H1 (cell line): ENCODE results near the gene IL1RL1. TPM values are rescaled to one million over a fixed set of nuclear protein-coding genes. Genes with fewer than 3 reads are reported as not detected.

Experiments
- CTCF ChIA-PET: fragments of 300-600 bp; sonication (Branson Sonifier 250); formaldehyde crosslinking; loops from one replicate; lab custom pipeline; 2021; ENCODE audit not compliant: partially characterized antibody; lab: Charles Lee
- POLR2A ChIA-PET: fragments of 300-600 bp; sonication (Branson Sonifier 250); formaldehyde crosslinking; loops from one replicate; lab custom pipeline; 2021; ENCODE audit warnings: inconsistent platforms; ENCODE audit not compliant: partially characterized antibody; lab: Charles Lee
- DNase-seq, 2 experiments: peaks; one replicate each; pipeline versions ENCODE4 v3.0.0 to v3.0.0-alpha.2; 2010 to 2022; ENCODE audit warnings: low spot score in 2 of 2, low read depth in 1 of 2, mixed read lengths in 1 of 2
- FAIRE-seq: peaks from 2 replicates; lab custom pipeline; 2011; peaks lifted over from hg19 to GRCh38; lab: Jason Lieb, UNC
- H2AFZ ChIP-seq: 2 replicates; pipeline ENCODE4 v1.8.1; 2012; ENCODE audit warnings: low read length, inconsistent platforms
- H2AK5ac ChIP-seq: 2 replicates; pipeline ENCODE4 v1.6.1; 2013; ENCODE audit warnings: low read depth, low read length
- H2BK120ac ChIP-seq: replicated peaks from 2 replicates; pipeline ENCODE3; 2013; ENCODE audit warnings: low read depth, low read length, inconsistent platforms
- H2BK12ac ChIP-seq: 2 replicates; pipeline ENCODE4 v1.6.1; 2013; ENCODE audit warnings: low read depth, low read length
- H2BK15ac ChIP-seq: 2 replicates; pipeline ENCODE4 v1.6.1; 2013; ENCODE audit warnings: low read length
- H2BK20ac ChIP-seq: 2 replicates; pipeline ENCODE4 v1.6.1; 2013; ENCODE audit warnings: low read length
- H2BK5ac ChIP-seq: 2 replicates; pipeline ENCODE4 v1.6.1; 2013; ENCODE audit warnings: low read depth, low read length
- H3K14ac ChIP-seq: 2 replicates; pipeline ENCODE4 v1.6.1; 2013; ENCODE audit warnings: inconsistent platforms; ENCODE audit not compliant: insufficient read length
- H3K18ac ChIP-seq: 2 replicates; pipeline ENCODE4 v1.6.1; 2013; ENCODE audit warnings: low read length; ENCODE audit errors: extremely low read depth
- H3K23ac ChIP-seq: 2 replicates; pipeline ENCODE4 v1.6.1; 2013; ENCODE audit warnings: inconsistent platforms; ENCODE audit not compliant: insufficient read length
- H3K23me2 ChIP-seq: 2 replicates; pipeline ENCODE4 v1.6.1; 2013; ENCODE audit warnings: low read depth, low read length
- H3K27ac ChIP-seq: 2 replicates; pipeline ENCODE4 v1.6.1; 2011; ENCODE audit warnings: low read depth, low read length, inconsistent platforms
- H3K27me3 ChIP-seq, 4 experiments: replicated peaks in 1 of 4; 1 replicate in 1 of 4; 2 replicates in 3 of 4; pipeline versions ENCODE4 v1.6.1 to v1.8.1; 2011 to 2013; ENCODE audit warnings: low read length in 3 of 4, mild to moderate bottlenecking in 3 of 4, inconsistent platforms in 2 of 4, mixed read lengths in 2 of 4, moderate library complexity in 1 of 4; ENCODE audit not compliant: control insufficient read depth in 3 of 4, insufficient read depth in 3 of 4; ENCODE audit errors: extremely low read depth in 1 of 4
- H3K36me3 ChIP-seq, 4 experiments: 2 replicates each; pipeline versions ENCODE4 v1.6.1 to v1.8.1; 2011 to 2013; ENCODE audit warnings: mild to moderate bottlenecking in 4 of 4, low read length in 3 of 4, moderate library complexity in 2 of 4, control low read depth in 1 of 4, inconsistent platforms in 1 of 4; ENCODE audit not compliant: insufficient read depth in 4 of 4, control insufficient read depth in 2 of 4
- H3K4ac ChIP-seq: replicated peaks from 2 replicates; pipeline ENCODE3; 2013; ENCODE audit warnings: low read length, low read depth, mixed read lengths, inconsistent platforms; ENCODE audit not compliant: insufficient read length
- H3K4me1 ChIP-seq, 4 experiments: replicated peaks in 1 of 4; 1 replicate in 1 of 4; 2 replicates in 3 of 4; pipeline versions ENCODE4 v1.6.1 to v1.8.1; 2011 to 2013; ENCODE audit warnings: low read length in 3 of 4, inconsistent platforms in 2 of 4, mixed read lengths in 1 of 4; ENCODE audit not compliant: insufficient read depth in 4 of 4, control insufficient read depth in 3 of 4
- H3K4me2 ChIP-seq, 2 experiments: 2 replicates each; pipeline versions ENCODE4 v1.6.1 to v1.8.1; 2011 to 2013; ENCODE audit warnings: low read depth in 2 of 2, low read length in 2 of 2, control low read depth in 1 of 2, inconsistent platforms in 1 of 2, mild to moderate bottlenecking in 1 of 2; ENCODE audit not compliant: insufficient read depth in 1 of 2
- H3K4me3 ChIP-seq, 4 experiments: fragments of 200-600, 300-600 bp in 1 of 4; sonication (generic), shearing (Covaris generic), sonication (Bioruptor Twin) in 1 of 4; 2 replicates each; pipeline versions ENCODE4 v1.5.1 to v1.8.1; 2011 to 2016; ENCODE audit warnings: low read length in 4 of 4, low read depth in 3 of 4, control low read depth in 2 of 4, inconsistent platforms in 2 of 4, mild to moderate bottlenecking in 2 of 4, mixed read lengths in 1 of 4, moderate library complexity in 1 of 4; ENCODE audit not compliant: insufficient read depth in 2 of 4; ENCODE audit errors: extremely low read depth in 1 of 4
- H3K56ac ChIP-seq: replicated peaks from 2 replicates; pipeline ENCODE3; 2013; ENCODE audit warnings: low read depth, mild to moderate bottlenecking, mixed read lengths, low read length, inconsistent platforms; ENCODE audit not compliant: insufficient read length
- H3K79me1 ChIP-seq: 2 replicates; pipeline ENCODE4 v1.6.1; 2013; ENCODE audit warnings: low read depth, low read length, control low read depth
- H3K79me2 ChIP-seq, 2 experiments: 2 replicates each; pipeline versions ENCODE4 v1.6.1 to v1.8.1; 2012 to 2013; ENCODE audit warnings: low read length in 2 of 2, mild to moderate bottlenecking in 2 of 2, inconsistent platforms in 1 of 2; ENCODE audit not compliant: insufficient read depth in 2 of 2, control insufficient read depth in 1 of 2
- H3K9ac ChIP-seq, 4 experiments: replicated peaks in 1 of 4; 1 replicate in 1 of 4; 2 replicates in 3 of 4; pipeline versions ENCODE4 v1.6.1 to v1.8.1; 2011 to 2013; ENCODE audit warnings: low read depth in 3 of 4, low read length in 3 of 4, control low read depth in 2 of 4, mild to moderate bottlenecking in 2 of 4, moderate library complexity in 2 of 4, inconsistent platforms in 1 of 4; ENCODE audit errors: extremely low read depth in 1 of 4
- H3K9me3 ChIP-seq, 2 experiments: 2 replicates each; pipeline versions ENCODE4 v1.6.1 to v1.8.1; 2012 to 2013; ENCODE audit warnings: mild to moderate bottlenecking in 2 of 2, moderate library complexity in 2 of 2, control low read depth in 1 of 2, inconsistent platforms in 1 of 2, low read depth in 1 of 2, low read length in 1 of 2, mixed read lengths in 1 of 2; ENCODE audit not compliant: insufficient read depth in 2 of 2
- H4K20me1 ChIP-seq, 2 experiments: replicated peaks in 1 of 2; 2 replicates each; pipeline versions ENCODE3 to v1.8.1; 2011 to 2013; ENCODE audit warnings: inconsistent platforms in 2 of 2, low read length in 2 of 2, mild to moderate bottlenecking in 1 of 2; ENCODE audit not compliant: insufficient read depth in 2 of 2, control insufficient read depth in 1 of 2
- H4K5ac ChIP-seq: 2 replicates; pipeline ENCODE4 v1.6.1; 2013; ENCODE audit warnings: low read length, low read depth, mixed read lengths, inconsistent platforms; ENCODE audit not compliant: insufficient read length
- H4K8ac ChIP-seq: 2 replicates; pipeline ENCODE4 v1.8.0; 2013; ENCODE audit warnings: mild to moderate bottlenecking, moderate library complexity, low read length, inconsistent platforms; ENCODE audit not compliant: insufficient read depth; ENCODE audit errors: extremely low read depth
- H4K91ac ChIP-seq: replicated peaks from 2 replicates; pipeline ENCODE3; 2013; ENCODE audit warnings: low read length, mixed read lengths, inconsistent platforms; ENCODE audit not compliant: insufficient read length
- CREB1 ChIP-seq: IDR thresholded peaks from 2 replicates; pipeline ENCODE4 v1.6.1; 2012; ENCODE audit warnings: inconsistent platforms
- WGBS, 2 experiments: shearing (Covaris generic) in 1 of 2; methylation state at CpG; one replicate each; pipeline versions ENCODE4 v1.1.6 to v1.1.7; 2013 to 2015; ENCODE audit warnings: low lambda C conversion rate in 2 of 2, mixed read lengths in 2 of 2, inconsistent platforms in 1 of 2, low coverage in 1 of 2, missing lambda C conversion rate in 1 of 2; ENCODE audit not compliant: insufficient replicate concordance in 2 of 2, insufficient coverage in 1 of 2, insufficient read length in 1 of 2; ENCODE audit errors: extremely low coverage in 1 of 2, missing lambda C conversion rate in 1 of 2; 5-methylcytosine and 5-hydroxymethylcytosine counted together
- polyA plus RNA-seq, 7 experiments: library from polyadenylated mRNA; depleted of rRNA in 3 of 7; stranded (reverse) in 5 of 7; unstranded in 2 of 7; fragments of >200 nt in 5 of 7; fragments of 200-250 nt in 2 of 7; gene quantifications; 1 replicate in 5 of 7; 2 replicates in 1 of 7; 4 replicates in 1 of 7; pipeline versions ENCODE4 v1.2.1 to v1.2.3, GENCODE V29; 2011 to 2013; ENCODE audit warnings: missing spikeins in 2 of 7, mixed read lengths in 2 of 7
- total RNA-seq: library from RNA; stranded (reverse); fragmentation: NEBNext Ultra II Directional; extraction: Animal tissue kit (Norgen Biotek cat#: 25700); gene quantifications from 2 replicates; pipeline ENCODE4 v1.2.1, GENCODE V29; 2021

IL1RL1 gene
- total and polyA plus RNA-seq, 2 of the 8 experiments (the other 6 are each of a cell fraction or from before 2014, with no cell fraction given) = not detected

- H3K56ac ChIP-seq = no peak overlapping the region
- no peak for TF ChIP-seq CREB1
- no peak overlapping the region for H3K27ac ChIP-seq
- no peak overlapping the region for H3K4me3 ChIP-seq
- no peak overlapping the region for H3K18ac ChIP-seq
- no peak overlapping the region for H3K23ac ChIP-seq
- no peak overlapping the region for H2BK12ac ChIP-seq
- H3K14ac ChIP-seq = no peak overlapping the region
- no peak overlapping the region for H2AK5ac ChIP-seq
- ChIA-PET POLR2A (no interaction called here), CTCF (interaction anchor here (1.4 to 2.0 kb wide), 3 partner anchors 9 to 108 kb away, joined by 3 to 4 read pairs (median 4); partner anchors contain the start of gene IL18R1)
- H2BK5ac ChIP-seq = no peak overlapping the region
- H3K4me2 ChIP-seq = no peak overlapping the region
- no peaks in the 10 kb centered on the region for H3K27me3 ChIP-seq
- WGBS, 2 experiments = 89% methylated on average over 3 of the region's 3 CpGs; no CpG with 5 or more reads in 1 of the 2 experiments
- H4K20me1 ChIP-seq = no peaks in the 10 kb centered on the region
- H4K91ac ChIP-seq = no peak overlapping the region
- H4K8ac ChIP-seq = no peak overlapping the region
- no peak overlapping the region for H3K4ac ChIP-seq
- FAIRE-seq (no peak), DNase-seq (no peak)
- H2AFZ ChIP-seq = 0 out of 2 replicates have a peak overlapping the region, but pooled peaks have one; percentile 23
- no peaks in the 10 kb centered on the region for H3K36me3 ChIP-seq
- no peaks in the 10 kb centered on the region for H3K23me2 ChIP-seq
- H3K79me1 ChIP-seq = no peaks in the 10 kb centered on the region
- H4K5ac ChIP-seq = no peak overlapping the region
- no peak overlapping the region for H2BK20ac ChIP-seq
- no peak overlapping the region for H3K9ac ChIP-seq
- no peaks in the 10 kb centered on the region for H3K4me1 ChIP-seq
- H2BK120ac ChIP-seq = no peak overlapping the region
- no peaks in the 10 kb centered on the region for H3K79me2 ChIP-seq
- no peak overlapping the region for H2BK15ac ChIP-seq
- no peaks in the 10 kb centered on the region for H3K9me3 ChIP-seq
Measured at GRCh38 chr2:102344397-102344796, 33.0 kb downstream of the IL1RL1 start.
